Stimulated activated naive CD8-positive, alpha-beta T cell treated with anti-CD3 and anti-CD28 coated beads, Interleukin-15, amount 100 ng/mL, for 72 hours (primary cell): ENCODE measurements around the gene CTSW.
"Not testable (repeated sequence)": the region's sequence is repeated elsewhere in the genome, so short reads cannot be mapped to it uniquely, and the experiment has no call there.

ENCODE experiments used
- ATAC-seq: fragments of 150-1000 bp; cut with Tn5 transposase; 2 replicates; pipeline ENCODE4 v1.10.0; 2021; ENCODE audit warnings: mild to moderate bottlenecking, moderate library complexity
- DNase-seq, 2 donors: peaks; one replicate each; pipeline ENCODE4 v3.0.0; 2021 to 2022
- H3K27ac Mint-ChIP-seq, 2 donors: one replicate each; pipeline ENCODE4 v1.8.0; 2022; ENCODE audit warnings: mild to moderate bottlenecking in 2 of 2, mixed read lengths in 2 of 2, moderate library complexity in 2 of 2
- H3K27me3 Mint-ChIP-seq: one replicate; pipeline ENCODE4 v1.8.0; 2022; ENCODE audit warnings: mixed read lengths
- H3K4me1 Mint-ChIP-seq: one replicate; pipeline ENCODE4 v1.8.0; 2022; ENCODE audit warnings: mild to moderate bottlenecking, mixed read lengths
- H3K4me3 Mint-ChIP-seq, 2 donors: one replicate each; pipeline ENCODE4 v1.8.0; 2022; ENCODE audit warnings: mild to moderate bottlenecking in 2 of 2, mixed read lengths in 2 of 2, moderate library complexity in 1 of 2
- H3K9me3 Mint-ChIP-seq, 2 donors: one replicate each; pipeline ENCODE4 v1.8.0; 2022; ENCODE audit warnings: mixed read lengths in 2 of 2

Gene CTSW, protein sequence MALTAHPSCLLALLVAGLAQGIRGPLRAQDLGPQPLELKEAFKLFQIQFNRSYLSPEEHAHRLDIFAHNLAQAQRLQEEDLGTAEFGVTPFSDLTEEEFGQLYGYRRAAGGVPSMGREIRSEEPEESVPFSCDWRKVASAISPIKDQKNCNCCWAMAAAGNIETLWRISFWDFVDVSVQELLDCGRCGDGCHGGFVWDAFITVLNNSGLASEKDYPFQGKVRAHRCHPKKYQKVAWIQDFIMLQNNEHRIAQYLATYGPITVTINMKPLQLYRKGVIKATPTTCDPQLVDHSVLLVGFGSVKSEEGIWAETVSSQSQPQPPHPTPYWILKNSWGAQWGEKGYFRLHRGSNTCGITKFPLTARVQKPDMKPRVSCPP

DNA sequence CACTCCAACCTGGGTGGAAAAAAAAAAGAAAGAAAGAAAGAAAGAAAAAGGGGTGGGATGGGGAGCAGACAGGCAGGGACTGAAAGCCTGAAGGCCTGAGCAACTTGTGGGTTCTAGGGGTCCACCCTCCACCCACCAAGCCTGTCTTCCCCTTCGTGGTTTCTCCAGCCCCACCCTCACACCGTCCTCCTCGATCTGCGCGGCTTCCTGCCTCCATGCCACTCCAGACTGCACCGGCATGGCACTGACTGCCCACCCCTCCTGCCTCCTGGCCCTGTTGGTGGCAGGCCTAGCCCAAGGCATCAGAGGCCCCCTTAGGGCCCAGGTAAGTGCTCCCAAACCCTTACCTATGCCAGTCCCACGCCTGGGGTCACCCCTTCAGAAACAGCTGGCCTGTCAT lies at the start of gene CTSW:
CTSW (plus strand) TSS at position 221 of the 400 bp plus-strand sequence; CDS start at position 239, 18 bp downstream.
- peak in 1 of 2 donors; percentile 42 for DNase-seq

DNA sequence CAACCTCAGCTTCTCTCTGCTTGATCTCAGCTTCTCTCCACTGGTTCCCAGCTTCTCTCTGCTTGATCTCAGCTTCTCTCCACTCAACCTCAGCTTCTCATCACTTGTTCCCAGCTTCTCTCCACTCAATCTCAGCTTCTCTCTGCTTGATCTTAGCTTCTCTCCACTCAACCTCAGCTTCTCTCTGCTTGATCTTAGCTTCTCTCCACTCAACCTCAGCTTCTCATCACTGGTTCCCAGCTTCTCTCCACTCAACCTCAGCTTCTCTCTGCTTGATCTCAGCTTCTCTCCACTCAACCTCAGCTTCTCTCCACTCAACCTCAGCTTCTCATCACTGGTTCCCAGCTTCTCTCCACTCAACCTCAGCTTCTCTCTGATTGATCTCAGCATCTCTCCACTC lies 47.4 kb upstream of the CTSW start:
- H3K4me3 Mint-ChIP-seq, H3K9me3 Mint-ChIP-seq, DNase-seq, ATAC-seq, H3K27ac Mint-ChIP-seq: not testable (repeated sequence)
- H3K4me1 Mint-ChIP-seq, result peaks cover 35% of the 10 kb centered on the region
- peaks cover 12% of the 10 kb centered on the region for H3K27me3 Mint-ChIP-seq

More for the DNA sequence above, at the start of gene CTSW:
- peak within 1 kb of the TSS; percentile 78 to 91 for H3K27ac Mint-ChIP-seq
- H3K9me3 Mint-ChIP-seq, result no peaks in the 10 kb centered on the region
- H3K4me1 Mint-ChIP-seq, result peaks cover 78% of the 10 kb centered on the region
- peak; percentile 56 for ATAC-seq
- no peaks in the 10 kb centered on the region for H3K27me3 Mint-ChIP-seq
- peak within 1 kb of the TSS; percentile 77 to 88 for H3K4me3 Mint-ChIP-seq

- peak; percentile 99 for ATAC-seq
- Mint-ChIP-seq H3K4me1 (peaks cover 24% of the 10 kb centered on the region), H3K27me3 (peaks cover 12% of the 10 kb centered on the region), H3K4me3 (no peak within 1 kb of the TSS), H3K9me3 (peaks cover 0 to 5% of the 10 kb centered on the region in 2 donors), H3K27ac (no peak within 1 kb of the TSS)
- peak; percentile 95 to 97 for DNase-seq
Measured at GRCh38 chr11:65833297-65834030, 46.2 kb upstream of the CTSW start, which contains the start of gene SNX32. Gene SNX32, plus strand, starts transcription at chr11:65833963. Its CDS starts 103 bp downstream, at chr11:65834066.

- peaks cover 12% of the 10 kb centered on the region for H3K27me3 Mint-ChIP-seq
- ATAC-seq, result peak; percentile 39
- H3K27ac Mint-ChIP-seq, result no peak overlapping the region
- no peak overlapping the region for H3K4me3 Mint-ChIP-seq
- peaks cover 0 to 5% of the 10 kb centered on the region in 2 donors for H3K9me3 Mint-ChIP-seq
- H3K4me1 Mint-ChIP-seq, result peaks cover 21% of the 10 kb centered on the region
- no peak for DNase-seq
Measured at GRCh38 chr11:65834202-65834601, 45.4 kb upstream of the CTSW start.

- DNase-seq (no peak), ATAC-seq (no peak)
- Mint-ChIP-seq H3K4me3 (no peak overlapping the region), H3K27me3 (no peaks in the 10 kb centered on the region), H3K27ac (no peak overlapping the region), H3K9me3 (no peaks in the 10 kb centered on the region), H3K4me1 (no peaks in the 10 kb centered on the region)
Measured at GRCh38 chr11:65842144-65842543, 37.5 kb upstream of the CTSW start.

- ATAC-seq, result no peak
- H3K27me3 Mint-ChIP-seq, result no peaks in the 10 kb centered on the region
- no peak overlapping the region for H3K4me3 Mint-ChIP-seq
- DNase-seq, result no peak
- H3K27ac Mint-ChIP-seq, result no peak overlapping the region
- H3K4me1 Mint-ChIP-seq, result no peaks in the 10 kb centered on the region
- no peaks in the 10 kb centered on the region for H3K9me3 Mint-ChIP-seq
Measured at GRCh38 chr11:65843811-65844210, 35.8 kb upstream of the CTSW start.

GRCh38 chr11:65844231-65844872 lies 35.3 kb upstream of the CTSW start:
- ATAC-seq (no peak), DNase-seq (no peak)
- Mint-ChIP-seq H3K9me3 (no peaks in the 10 kb centered on the region), H3K27ac (no peak overlapping the region), H3K4me3 (no peak overlapping the region), H3K4me1 (no peaks in the 10 kb centered on the region), H3K27me3 (no peaks in the 10 kb centered on the region)

DNA sequence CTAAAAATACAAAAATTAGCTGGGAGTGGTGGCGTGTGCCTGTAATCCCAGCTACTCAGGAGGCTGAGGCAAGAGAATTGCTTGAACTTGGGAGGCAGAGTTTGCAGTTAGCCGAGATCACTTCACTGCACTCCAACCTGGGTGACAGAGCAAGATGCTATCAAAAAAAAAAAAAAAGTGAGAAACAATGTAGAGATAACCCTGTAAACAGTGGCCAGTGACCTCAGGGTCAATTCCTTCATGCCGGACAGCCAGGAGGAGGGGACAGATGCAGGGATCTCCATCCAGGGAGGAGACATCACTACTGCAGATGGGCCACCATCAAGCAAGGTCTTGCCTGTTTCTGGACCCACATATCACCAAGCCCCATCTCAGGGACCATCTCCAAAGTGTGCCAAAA lies 31.9 kb upstream of the CTSW start:
- Mint-ChIP-seq H3K9me3 (peaks cover 0 to 9% of the 10 kb centered on the region in 2 donors), H3K4me1 (peaks cover 7% of the 10 kb centered on the region), H3K27ac (no peak overlapping the region), H3K27me3 (no peaks in the 10 kb centered on the region), H3K4me3 (no peak overlapping the region)
- DNase-seq, result no peak
- no peak for ATAC-seq

GRCh38 chr11:65848693-65849092 lies 30.9 kb upstream of the CTSW start:
- not testable (repeated sequence) for H3K9me3 Mint-ChIP-seq, H3K27ac Mint-ChIP-seq, H3K27me3 Mint-ChIP-seq, DNase-seq, ATAC-seq, H3K4me3 Mint-ChIP-seq
- H3K4me1 Mint-ChIP-seq, result peaks cover 14% of the 10 kb centered on the region

- peaks cover 0 to 9% of the 10 kb centered on the region in 2 donors for H3K9me3 Mint-ChIP-seq
- H3K4me1 Mint-ChIP-seq, result peaks cover 21% of the 10 kb centered on the region
- no peaks in the 10 kb centered on the region for H3K27me3 Mint-ChIP-seq
- peak overlapping the region in 1 of 2 donors; percentile 86 for H3K27ac Mint-ChIP-seq
- no peak overlapping the region for H3K4me3 Mint-ChIP-seq
- ATAC-seq, result peak; percentile 30
- no peak for DNase-seq
Measured at GRCh38 chr11:65849366-65849765, 30.3 kb upstream of the CTSW start.

DNA sequence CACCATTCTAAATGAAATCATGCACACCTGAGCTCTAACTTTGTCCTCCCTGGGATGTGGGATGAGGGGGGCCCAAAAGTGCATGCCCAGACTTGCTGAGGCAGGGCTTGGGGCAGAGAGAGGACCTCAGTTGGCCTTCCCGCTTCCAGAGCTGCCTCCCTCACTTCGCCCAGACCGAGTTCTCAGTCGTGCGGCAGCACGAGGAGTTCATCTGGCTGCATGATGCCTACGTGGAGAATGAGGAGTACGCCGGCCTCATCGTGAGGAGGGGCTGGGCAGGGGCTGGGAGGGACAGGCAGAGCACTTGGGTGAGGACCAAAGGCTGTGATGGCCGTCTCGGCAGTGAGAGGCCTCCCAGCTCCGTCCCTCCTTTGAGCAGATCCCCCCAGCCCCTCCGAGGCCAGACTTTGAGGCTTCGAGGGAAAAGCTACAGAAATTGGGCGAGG lies 29.8 kb upstream of the CTSW start:
- Mint-ChIP-seq H3K9me3 (peaks cover 0 to 9% of the 10 kb centered on the region in 2 donors), H3K27me3 (no peaks in the 10 kb centered on the region), H3K27ac (peak overlapping the region in 1 of 2 donors; percentile 89), H3K4me3 (peak overlapping the region in 1 of 2 donors; percentile 31), H3K4me1 (peaks cover 25% of the 10 kb centered on the region)
- no peak for DNase-seq
- peak; percentile 26 for ATAC-seq

DNA sequence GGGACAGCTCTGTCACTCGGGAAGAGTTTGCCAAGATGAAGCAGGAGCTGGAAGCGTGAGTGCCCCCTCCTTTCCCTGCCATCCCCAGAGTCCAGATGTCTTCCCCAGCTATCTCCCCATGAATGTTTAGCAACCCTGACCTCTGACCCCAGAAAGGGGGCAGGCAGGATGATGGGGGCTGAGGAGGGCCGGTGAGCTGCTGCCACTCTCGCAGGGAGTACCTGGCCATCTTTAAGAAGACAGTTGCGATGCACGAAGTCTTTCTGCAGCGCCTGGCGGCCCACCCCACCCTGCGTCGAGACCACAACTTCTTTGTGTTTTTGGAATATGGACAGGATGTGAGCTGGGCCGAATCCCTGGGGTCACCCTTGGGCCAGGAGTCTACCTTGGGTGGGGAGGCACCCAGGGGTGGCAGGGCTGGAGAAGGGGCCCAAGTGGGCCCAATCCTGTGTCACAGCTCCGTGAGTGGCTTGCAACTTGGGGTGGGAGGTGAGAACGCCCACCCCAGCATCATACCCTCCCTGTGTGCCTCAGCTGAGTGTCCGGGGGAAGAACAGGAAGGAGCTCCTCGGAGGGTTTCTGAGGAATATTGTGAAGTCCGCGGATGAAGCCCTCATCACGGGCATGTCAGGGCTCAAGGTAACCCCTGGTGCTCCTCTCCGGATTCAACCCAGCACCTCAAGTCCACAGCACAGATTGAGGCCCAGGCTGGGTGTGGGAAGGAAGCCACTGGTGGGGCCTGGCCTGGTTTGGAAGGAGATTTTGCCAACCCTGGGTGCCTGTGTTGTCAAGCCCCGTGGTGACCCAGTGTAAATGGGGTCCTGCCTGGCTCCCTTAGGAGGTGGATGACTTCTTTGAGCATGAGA lies 29.2 kb upstream of the CTSW start:
- peaks cover 32% of the 10 kb centered on the region for H3K4me1 Mint-ChIP-seq
- no peak for DNase-seq
- H3K9me3 Mint-ChIP-seq, result peaks cover 0 to 9% of the 10 kb centered on the region in 2 donors
- H3K27me3 Mint-ChIP-seq, result no peaks in the 10 kb centered on the region
- H3K4me3 Mint-ChIP-seq, result peak overlapping the region in 1 of 2 donors; percentile 31
- H3K27ac Mint-ChIP-seq, result peak overlapping the region in 1 of 2 donors; percentile 89
- peak; percentile 29 for ATAC-seq

DNA sequence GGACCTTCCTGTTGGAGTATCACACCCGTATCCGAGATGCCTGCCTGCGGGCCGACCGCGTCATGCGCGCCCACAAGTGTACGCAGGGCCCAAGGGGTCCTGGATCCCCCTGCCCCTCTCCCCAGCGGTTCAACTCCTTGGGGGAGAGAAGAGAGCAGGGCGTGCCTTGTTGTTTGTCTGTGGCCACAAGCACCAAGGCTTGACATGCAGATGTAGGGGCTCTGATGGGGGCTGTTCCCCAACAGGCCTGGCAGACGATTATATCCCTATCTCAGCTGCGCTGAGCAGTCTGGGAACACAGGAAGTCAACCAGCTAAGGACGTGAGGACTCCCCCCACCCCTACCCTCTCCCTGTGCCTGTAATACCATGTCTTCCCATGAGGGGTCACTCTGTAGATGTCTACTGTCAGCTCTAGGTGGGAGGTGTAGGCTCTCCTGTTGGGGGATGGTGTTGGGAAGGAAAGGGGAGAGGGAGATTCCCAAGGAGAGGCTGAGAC lies 28.5 kb upstream of the CTSW start:
- Mint-ChIP-seq H3K9me3 (peaks cover 0 to 9% of the 10 kb centered on the region in 2 donors), H3K4me3 (no peak overlapping the region), H3K4me1 (peaks cover 38% of the 10 kb centered on the region), H3K27me3 (no peaks in the 10 kb centered on the region), H3K27ac (no peak overlapping the region)
- DNase-seq, result peak in 1 of 2 donors; percentile 34
- ATAC-seq, result peak; percentile 6

DNA sequence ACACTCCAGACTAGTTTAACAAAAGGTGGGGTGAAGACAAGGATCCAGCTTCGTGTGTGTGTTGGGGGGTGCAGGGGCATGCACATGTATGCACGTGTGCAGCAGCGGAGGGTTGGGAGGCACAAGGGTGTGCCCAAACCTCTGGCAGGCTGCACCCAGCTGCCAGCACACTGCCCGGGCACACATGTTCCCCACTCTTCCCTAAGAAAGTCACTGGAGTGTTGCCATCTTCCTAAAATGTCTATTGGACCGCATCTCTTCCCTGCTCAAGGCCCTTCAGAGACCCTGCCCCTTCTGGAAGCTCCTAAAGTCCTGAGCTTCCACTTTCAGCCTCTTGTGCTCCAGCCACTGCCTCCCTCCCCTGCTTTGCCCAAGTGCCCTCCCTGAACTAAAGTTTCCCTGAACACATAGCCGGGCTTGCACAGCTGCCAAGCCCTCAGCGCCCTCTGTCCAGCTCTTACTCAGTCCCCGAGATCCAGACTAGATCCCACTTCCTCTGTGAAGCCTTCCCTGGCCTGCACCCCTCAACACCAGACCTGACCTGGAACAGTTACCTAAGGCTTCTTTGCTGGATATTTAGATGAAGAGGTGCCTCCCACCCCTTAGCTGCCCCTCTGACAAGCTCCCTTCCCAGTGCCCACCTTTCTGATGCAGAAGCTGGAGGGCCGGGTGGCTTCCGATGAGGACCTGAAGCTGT lies 27.7 kb upstream of the CTSW start:
- DNase-seq (no peak), ATAC-seq (no peak)
- Mint-ChIP-seq H3K4me1 (peaks cover 47% of the 10 kb centered on the region), H3K4me3 (no peak overlapping the region), H3K27me3 (no peaks in the 10 kb centered on the region), H3K27ac (peak overlapping the region in 1 of 2 donors; percentile 77), H3K9me3 (peaks cover 0 to 9% of the 10 kb centered on the region in 2 donors)
